MM.1S (cell line): Measurements from ENCODE around the gene PRKCB.

Source experiments
- EZH2 ChIP-seq: fragments of 300-600 bp; sonication (generic); optimal IDR thresholded peaks from 2 replicates; pipeline ENCODE3; 2017; ENCODE audit warnings: low read depth, mild to moderate bottlenecking, antibody characterized with exemption, low read length, mixed read lengths
- TF ChIP-seq, protein P1 (sequence below): fragments of 300-600 bp; sonication (generic); IDR thresholded peaks from 2 replicates; pipeline ENCODE4 v1.5.1; 2016; ENCODE audit warnings: antibody characterized with exemption, low read length, mixed read lengths

DNA sequence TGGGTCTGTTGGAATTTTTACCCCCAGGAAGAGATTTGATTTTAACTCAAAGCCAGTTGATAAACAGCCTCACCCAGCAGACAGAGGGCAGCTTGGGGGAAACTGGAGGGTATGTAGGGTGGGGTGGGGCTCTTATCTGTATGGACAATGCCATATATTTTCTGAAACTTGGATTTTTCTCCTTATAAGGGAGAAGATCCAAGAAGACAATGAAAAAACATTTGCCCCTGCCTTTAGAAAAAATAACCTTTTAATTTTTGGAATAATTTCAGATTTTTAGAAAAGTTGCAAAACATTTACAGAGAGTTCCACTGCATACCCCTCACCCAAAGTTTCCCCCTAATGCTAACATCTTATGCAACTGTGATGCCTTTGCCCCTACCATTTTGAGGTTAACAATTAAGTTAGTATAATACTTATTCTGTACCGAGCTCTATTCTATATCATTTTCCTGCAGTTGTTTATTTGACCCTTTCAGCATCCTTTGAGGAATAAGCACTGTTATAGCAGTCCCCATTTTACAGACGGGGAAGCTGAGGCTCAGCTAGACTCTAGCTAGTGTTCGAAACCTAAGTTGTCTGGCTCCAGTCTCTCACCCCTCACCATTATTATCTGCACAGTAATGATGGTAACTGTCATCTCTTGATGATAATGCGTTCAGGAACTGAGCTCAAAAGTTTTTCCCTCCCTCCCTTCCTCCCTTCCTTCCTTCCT lies 66.4 kb downstream of the PRKCB start:
- TF ChIP-seq, protein P1, sequence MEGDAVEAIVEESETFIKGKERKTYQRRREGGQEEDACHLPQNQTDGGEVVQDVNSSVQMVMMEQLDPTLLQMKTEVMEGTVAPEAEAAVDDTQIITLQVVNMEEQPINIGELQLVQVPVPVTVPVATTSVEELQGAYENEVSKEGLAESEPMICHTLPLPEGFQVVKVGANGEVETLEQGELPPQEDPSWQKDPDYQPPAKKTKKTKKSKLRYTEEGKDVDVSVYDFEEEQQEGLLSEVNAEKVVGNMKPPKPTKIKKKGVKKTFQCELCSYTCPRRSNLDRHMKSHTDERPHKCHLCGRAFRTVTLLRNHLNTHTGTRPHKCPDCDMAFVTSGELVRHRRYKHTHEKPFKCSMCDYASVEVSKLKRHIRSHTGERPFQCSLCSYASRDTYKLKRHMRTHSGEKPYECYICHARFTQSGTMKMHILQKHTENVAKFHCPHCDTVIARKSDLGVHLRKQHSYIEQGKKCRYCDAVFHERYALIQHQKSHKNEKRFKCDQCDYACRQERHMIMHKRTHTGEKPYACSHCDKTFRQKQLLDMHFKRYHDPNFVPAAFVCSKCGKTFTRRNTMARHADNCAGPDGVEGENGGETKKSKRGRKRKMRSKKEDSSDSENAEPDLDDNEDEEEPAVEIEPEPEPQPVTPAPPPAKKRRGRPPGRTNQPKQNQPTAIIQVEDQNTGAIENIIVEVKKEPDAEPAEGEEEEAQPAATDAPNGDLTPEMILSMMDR, result no peak
- TF ChIP-seq EZH2, result no peak
